H1 (cell line): ENCODE measurements around the gene POFUT2. TPM values are rescaled to one million over a fixed set of nuclear protein-coding genes. Genes with fewer than 3 reads are reported as not detected.

Experiments used
- CTCF ChIA-PET: fragments of 300-600 bp; sonication (Branson Sonifier 250); formaldehyde crosslinking; loops from one replicate; lab custom pipeline; 2021; ENCODE audit not compliant: partially characterized antibody; lab: Charles Lee
- POLR2A ChIA-PET: fragments of 300-600 bp; sonication (Branson Sonifier 250); formaldehyde crosslinking; loops from one replicate; lab custom pipeline; 2021; ENCODE audit warnings: inconsistent platforms; ENCODE audit not compliant: partially characterized antibody; lab: Charles Lee
- DNase-seq, 2 experiments: peaks; one replicate each; pipeline versions ENCODE4 v3.0.0 to v3.0.0-alpha.2; 2010 to 2022; ENCODE audit warnings: low spot score in 2 of 2, low read depth in 1 of 2, mixed read lengths in 1 of 2
- FAIRE-seq: peaks from 2 replicates; lab custom pipeline; 2011; peaks lifted over from hg19 to GRCh38; lab: Jason Lieb, UNC
- H2AFZ ChIP-seq: 2 replicates; pipeline ENCODE4 v1.8.1; 2012; ENCODE audit warnings: low read length, inconsistent platforms
- H2AK5ac ChIP-seq: 2 replicates; pipeline ENCODE4 v1.6.1; 2013; ENCODE audit warnings: low read depth, low read length
- H2BK120ac ChIP-seq: replicated peaks from 2 replicates; pipeline ENCODE3; 2013; ENCODE audit warnings: low read depth, low read length, inconsistent platforms
- H2BK12ac ChIP-seq: 2 replicates; pipeline ENCODE4 v1.6.1; 2013; ENCODE audit warnings: low read depth, low read length
- H2BK15ac ChIP-seq: 2 replicates; pipeline ENCODE4 v1.6.1; 2013; ENCODE audit warnings: low read length
- H2BK20ac ChIP-seq: 2 replicates; pipeline ENCODE4 v1.6.1; 2013; ENCODE audit warnings: low read length
- H2BK5ac ChIP-seq: 2 replicates; pipeline ENCODE4 v1.6.1; 2013; ENCODE audit warnings: low read depth, low read length
- H3K14ac ChIP-seq: 2 replicates; pipeline ENCODE4 v1.6.1; 2013; ENCODE audit warnings: inconsistent platforms; ENCODE audit not compliant: insufficient read length
- H3K18ac ChIP-seq: 2 replicates; pipeline ENCODE4 v1.6.1; 2013; ENCODE audit warnings: low read length; ENCODE audit errors: extremely low read depth
- H3K23ac ChIP-seq: 2 replicates; pipeline ENCODE4 v1.6.1; 2013; ENCODE audit warnings: inconsistent platforms; ENCODE audit not compliant: insufficient read length
- H3K23me2 ChIP-seq: 2 replicates; pipeline ENCODE4 v1.6.1; 2013; ENCODE audit warnings: low read depth, low read length
- H3K27ac ChIP-seq: 2 replicates; pipeline ENCODE4 v1.6.1; 2011; ENCODE audit warnings: low read depth, low read length, inconsistent platforms
- H3K27me3 ChIP-seq, 4 experiments: replicated peaks in 1 of 4; 1 replicate in 1 of 4; 2 replicates in 3 of 4; pipeline versions ENCODE4 v1.6.1 to v1.8.1; 2011 to 2013; ENCODE audit warnings: low read length in 3 of 4, mild to moderate bottlenecking in 3 of 4, inconsistent platforms in 2 of 4, mixed read lengths in 2 of 4, moderate library complexity in 1 of 4; ENCODE audit not compliant: control insufficient read depth in 3 of 4, insufficient read depth in 3 of 4; ENCODE audit errors: extremely low read depth in 1 of 4
- H3K36me3 ChIP-seq, 4 experiments: 2 replicates each; pipeline versions ENCODE4 v1.6.1 to v1.8.1; 2011 to 2013; ENCODE audit warnings: mild to moderate bottlenecking in 4 of 4, low read length in 3 of 4, moderate library complexity in 2 of 4, control low read depth in 1 of 4, inconsistent platforms in 1 of 4; ENCODE audit not compliant: insufficient read depth in 4 of 4, control insufficient read depth in 2 of 4
- H3K4ac ChIP-seq: replicated peaks from 2 replicates; pipeline ENCODE3; 2013; ENCODE audit warnings: low read length, low read depth, mixed read lengths, inconsistent platforms; ENCODE audit not compliant: insufficient read length
- H3K4me1 ChIP-seq, 4 experiments: replicated peaks in 1 of 4; 1 replicate in 1 of 4; 2 replicates in 3 of 4; pipeline versions ENCODE4 v1.6.1 to v1.8.1; 2011 to 2013; ENCODE audit warnings: low read length in 3 of 4, inconsistent platforms in 2 of 4, mixed read lengths in 1 of 4; ENCODE audit not compliant: insufficient read depth in 4 of 4, control insufficient read depth in 3 of 4
- H3K4me2 ChIP-seq, 2 experiments: 2 replicates each; pipeline versions ENCODE4 v1.6.1 to v1.8.1; 2011 to 2013; ENCODE audit warnings: low read depth in 2 of 2, low read length in 2 of 2, control low read depth in 1 of 2, inconsistent platforms in 1 of 2, mild to moderate bottlenecking in 1 of 2; ENCODE audit not compliant: insufficient read depth in 1 of 2
- H3K4me3 ChIP-seq, 4 experiments: fragments of 200-600, 300-600 bp in 1 of 4; sonication (generic), shearing (Covaris generic), sonication (Bioruptor Twin) in 1 of 4; 2 replicates each; pipeline versions ENCODE4 v1.5.1 to v1.8.1; 2011 to 2016; ENCODE audit warnings: low read length in 4 of 4, low read depth in 3 of 4, control low read depth in 2 of 4, inconsistent platforms in 2 of 4, mild to moderate bottlenecking in 2 of 4, mixed read lengths in 1 of 4, moderate library complexity in 1 of 4; ENCODE audit not compliant: insufficient read depth in 2 of 4; ENCODE audit errors: extremely low read depth in 1 of 4
- H3K56ac ChIP-seq: replicated peaks from 2 replicates; pipeline ENCODE3; 2013; ENCODE audit warnings: low read depth, mild to moderate bottlenecking, mixed read lengths, low read length, inconsistent platforms; ENCODE audit not compliant: insufficient read length
- H3K79me1 ChIP-seq: 2 replicates; pipeline ENCODE4 v1.6.1; 2013; ENCODE audit warnings: low read depth, low read length, control low read depth
- H3K79me2 ChIP-seq, 2 experiments: 2 replicates each; pipeline versions ENCODE4 v1.6.1 to v1.8.1; 2012 to 2013; ENCODE audit warnings: low read length in 2 of 2, mild to moderate bottlenecking in 2 of 2, inconsistent platforms in 1 of 2; ENCODE audit not compliant: insufficient read depth in 2 of 2, control insufficient read depth in 1 of 2
- H3K9ac ChIP-seq, 4 experiments: replicated peaks in 1 of 4; 1 replicate in 1 of 4; 2 replicates in 3 of 4; pipeline versions ENCODE4 v1.6.1 to v1.8.1; 2011 to 2013; ENCODE audit warnings: low read depth in 3 of 4, low read length in 3 of 4, control low read depth in 2 of 4, mild to moderate bottlenecking in 2 of 4, moderate library complexity in 2 of 4, inconsistent platforms in 1 of 4; ENCODE audit errors: extremely low read depth in 1 of 4
- H3K9me3 ChIP-seq, 2 experiments: 2 replicates each; pipeline versions ENCODE4 v1.6.1 to v1.8.1; 2012 to 2013; ENCODE audit warnings: mild to moderate bottlenecking in 2 of 2, moderate library complexity in 2 of 2, control low read depth in 1 of 2, inconsistent platforms in 1 of 2, low read depth in 1 of 2, low read length in 1 of 2, mixed read lengths in 1 of 2; ENCODE audit not compliant: insufficient read depth in 2 of 2
- H4K20me1 ChIP-seq, 2 experiments: replicated peaks in 1 of 2; 2 replicates each; pipeline versions ENCODE3 to v1.8.1; 2011 to 2013; ENCODE audit warnings: inconsistent platforms in 2 of 2, low read length in 2 of 2, mild to moderate bottlenecking in 1 of 2; ENCODE audit not compliant: insufficient read depth in 2 of 2, control insufficient read depth in 1 of 2
- H4K5ac ChIP-seq: 2 replicates; pipeline ENCODE4 v1.6.1; 2013; ENCODE audit warnings: low read length, low read depth, mixed read lengths, inconsistent platforms; ENCODE audit not compliant: insufficient read length
- H4K8ac ChIP-seq: 2 replicates; pipeline ENCODE4 v1.8.0; 2013; ENCODE audit warnings: mild to moderate bottlenecking, moderate library complexity, low read length, inconsistent platforms; ENCODE audit not compliant: insufficient read depth; ENCODE audit errors: extremely low read depth
- H4K91ac ChIP-seq: replicated peaks from 2 replicates; pipeline ENCODE3; 2013; ENCODE audit warnings: low read length, mixed read lengths, inconsistent platforms; ENCODE audit not compliant: insufficient read length
- CREB1 ChIP-seq: IDR thresholded peaks from 2 replicates; pipeline ENCODE4 v1.6.1; 2012; ENCODE audit warnings: inconsistent platforms
- EGR1 ChIP-seq: IDR thresholded peaks from 2 replicates; pipeline ENCODE4 v1.6.1; 2011; ENCODE audit warnings: low read depth, low read length, borderline replicate concordance
- NANOG ChIP-seq: IDR thresholded peaks from 2 replicates; pipeline ENCODE4 v1.6.1; 2011; ENCODE audit warnings: low read length, low read depth, mild to moderate bottlenecking, inconsistent platforms; ENCODE audit not compliant: insufficient read depth, poor library complexity, severe bottlenecking
- RXRA ChIP-seq: IDR thresholded peaks from 2 replicates; pipeline ENCODE4 v1.6.1; 2011; ENCODE audit warnings: low read depth, mild to moderate bottlenecking, low read length, moderate library complexity; ENCODE audit not compliant: insufficient read depth
- SP2 ChIP-seq: IDR thresholded peaks from 2 replicates; pipeline ENCODE4 v1.6.1; 2012; ENCODE audit warnings: mild to moderate bottlenecking, low read length, inconsistent platforms
- SUZ12 ChIP-seq: fragments of 200-600 bp; sonication (generic); IDR thresholded peaks from 2 replicates; pipeline ENCODE4 v1.6.1; 2012; ENCODE audit warnings: mild to moderate bottlenecking, inconsistent platforms, low read length, moderate library complexity, mixed read lengths
- TBP ChIP-seq: IDR thresholded peaks from 2 replicates; pipeline ENCODE4 v1.6.1; 2011; ENCODE audit warnings: low read depth, low read length, improper control_type of control experiment
- WGBS, 2 experiments: shearing (Covaris generic) in 1 of 2; methylation state at CpG; one replicate each; pipeline versions ENCODE4 v1.1.6 to v1.1.7; 2013 to 2015; ENCODE audit warnings: low lambda C conversion rate in 2 of 2, mixed read lengths in 2 of 2, inconsistent platforms in 1 of 2, low coverage in 1 of 2, missing lambda C conversion rate in 1 of 2; ENCODE audit not compliant: insufficient replicate concordance in 2 of 2, insufficient coverage in 1 of 2, insufficient read length in 1 of 2; ENCODE audit errors: extremely low coverage in 1 of 2, missing lambda C conversion rate in 1 of 2; 5-methylcytosine and 5-hydroxymethylcytosine counted together
- polyA plus RNA-seq, 7 experiments: library from polyadenylated mRNA; depleted of rRNA in 3 of 7; stranded (reverse) in 5 of 7; unstranded in 2 of 7; fragments of >200 nt in 5 of 7; fragments of 200-250 nt in 2 of 7; gene quantifications; 1 replicate in 5 of 7; 2 replicates in 1 of 7; 4 replicates in 1 of 7; pipeline versions ENCODE4 v1.2.1 to v1.2.3, GENCODE V29; 2011 to 2013; ENCODE audit warnings: missing spikeins in 2 of 7, mixed read lengths in 2 of 7
- total RNA-seq: library from RNA; stranded (reverse); fragmentation: NEBNext Ultra II Directional; extraction: Animal tissue kit (Norgen Biotek cat#: 25700); gene quantifications from 2 replicates; pipeline ENCODE4 v1.2.1, GENCODE V29; 2021
- TF ChIP-seq, protein P1 (sequence below): IDR thresholded peaks from 2 replicates; pipeline ENCODE4 v1.6.1; 2011; ENCODE audit warnings: low read length, improper control_type of control experiment

Gene POFUT2
- total and polyA plus RNA-seq, 2 of the 8 experiments (the other 6 are each of a cell fraction or from before 2014, with no cell fraction given): 13.7 to 32.1 TPM

DNA sequence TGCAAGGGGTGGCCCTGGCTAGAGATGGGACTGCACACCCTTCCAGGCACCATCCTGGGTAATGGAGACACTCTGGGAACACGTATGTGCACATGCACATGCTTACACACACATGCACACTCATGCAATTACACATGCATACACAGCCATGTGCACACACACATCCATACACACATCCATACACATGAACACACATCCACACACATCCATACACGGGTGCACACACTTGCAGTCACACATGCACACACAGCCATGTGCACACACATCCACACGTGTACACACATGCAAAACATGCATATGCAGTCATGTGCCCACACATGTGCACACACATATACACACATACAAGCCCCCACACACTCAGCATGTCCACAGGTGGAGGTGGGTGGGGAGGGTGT is 22.3 kb upstream of the POFUT2 start:
- peaks cover 5% of the 10 kb centered on the region for H3K23me2 ChIP-seq
- H3K18ac ChIP-seq: no peak overlapping the region
- H2BK5ac ChIP-seq: no peak overlapping the region
- no peak overlapping the region for H3K4me3 ChIP-seq
- no peak overlapping the region for H2AFZ ChIP-seq
- H4K20me1 ChIP-seq: peaks cover 0 to 3% of the 10 kb centered on the region in 2 experiments
- H4K91ac ChIP-seq: no peak overlapping the region
- peak overlapping the region; percentile 85 for H3K4ac ChIP-seq
- no peak for FAIRE-seq
- H3K23ac ChIP-seq: no peak overlapping the region
- 85% methylated on average over 3 of the region's 3 CpGs; no CpG with 5 or more reads in 1 of the 2 experiments for WGBS, 2 experiments
- peak overlapping the region; percentile 66; the same call in 1 of the 2 replicates for H2BK15ac ChIP-seq
- H2BK20ac ChIP-seq: no peak overlapping the region
- TF ChIP-seq RXRA: no peak
- no peak for TF ChIP-seq CREB1
- TF ChIP-seq SUZ12: no peak
- TF ChIP-seq, protein P1, sequence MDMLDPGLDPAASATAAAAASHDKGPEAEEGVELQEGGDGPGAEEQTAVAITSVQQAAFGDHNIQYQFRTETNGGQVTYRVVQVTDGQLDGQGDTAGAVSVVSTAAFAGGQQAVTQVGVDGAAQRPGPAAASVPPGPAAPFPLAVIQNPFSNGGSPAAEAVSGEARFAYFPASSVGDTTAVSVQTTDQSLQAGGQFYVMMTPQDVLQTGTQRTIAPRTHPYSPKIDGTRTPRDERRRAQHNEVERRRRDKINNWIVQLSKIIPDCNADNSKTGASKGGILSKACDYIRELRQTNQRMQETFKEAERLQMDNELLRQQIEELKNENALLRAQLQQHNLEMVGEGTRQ: no peak
- TF ChIP-seq SP2: no peak
- no peak for TF ChIP-seq TBP
- no peak for TF ChIP-seq NANOG
- no peak for TF ChIP-seq EGR1
- no peak overlapping the region for H2BK120ac ChIP-seq
- no peak overlapping the region for H3K27ac ChIP-seq
- no peak overlapping the region for H4K5ac ChIP-seq
- CTCF ChIA-PET: interaction anchor here (0.6 to 2.9 kb wide), 5 partner anchors 13 to 414 kb away, joined by 3 to 27 read pairs (median 4); no protein-coding TSS in a partner anchor
- H2AK5ac ChIP-seq: peak overlapping the region; percentile 83; the same call in 1 of the 2 replicates
- no peak overlapping the region for H2BK12ac ChIP-seq
- no peaks in the 10 kb centered on the region for H3K79me2 ChIP-seq
- H3K14ac ChIP-seq: no peak overlapping the region
- H3K36me3 ChIP-seq: no peaks in the 10 kb centered on the region
- POLR2A ChIA-PET: interaction anchor here (1.0 to 1.4 kb wide), 2 partner anchors 13 to 26 kb away, joined by 3 read pairs; no protein-coding TSS in a partner anchor
- H3K4me1 ChIP-seq: peaks cover 0 to 3% (median 1%) of the 10 kb centered on the region in 4 experiments; a peak in 4 of 7 replicates
- H3K4me2 ChIP-seq: no peak overlapping the region
- peaks cover 0 to 3% (median 0%) of the 10 kb centered on the region in 4 experiments; a peak in 3 of 7 replicates for H3K27me3 ChIP-seq
- H3K9ac ChIP-seq: peak overlapping the region in 1 of 4 experiments; percentile 29; a peak in 1 of 7 replicates
- DNase-seq: no peak
- H4K8ac ChIP-seq: peak overlapping the region; percentile 35
- no peaks in the 10 kb centered on the region for H3K79me1 ChIP-seq
- H3K56ac ChIP-seq: no peak overlapping the region
- H3K9me3 ChIP-seq: 0 out of 4 replicates have a peak, but pooled peaks cover 0 to 3% of the 10 kb centered on the region in 2 experiments
